ENCODE data around the gene GASK1A.
A peak's percentile ranks its signal among the peaks of the same experiment; 100 is the strongest.

GASK1A gene

GRCh38 chr3:43094851-43095250 lies 115.7 kb downstream of the GASK1A start:
- DNase-seq = no peak

GRCh38 chr3:43095370-43095769 lies 116.3 kb downstream of the GASK1A start:
- DNase-seq = no peak

GRCh38 chr3:43096761-43097160 lies 117.7 kb downstream of the GASK1A start:
- no peak for DNase-seq

GRCh38 chr3:43097400-43098080 lies 118.4 kb downstream of the GASK1A start:
- no peak for DNase-seq

GRCh38 chr3:43098761-43099160 lies 119.7 kb downstream of the GASK1A start:
- no peak for DNase-seq

GRCh38 chr3:43102773-43103480 lies 123.8 kb downstream of the GASK1A start:
- DNase-seq = no peak

- DNase-seq = no peak
Observed at GRCh38 chr3:43104039-43104438, 124.9 kb downstream of the GASK1A start.

GRCh38 chr3:43104660-43105595 lies 125.8 kb downstream of the GASK1A start:
- peak; percentile 9 for DNase-seq

GRCh38 chr3:43105596-43106292 lies 126.6 kb downstream of the GASK1A start, which contains the start of gene POMGNT2:
POMGNT2 (minus strand) TSS chr3:43106079; CDS start chr3:43081431, 24,648 bp downstream.
- DNase-seq = peak; percentile 93

GRCh38 chr3:43106293-43106628 lies 127.2 kb downstream of the GASK1A start:
- DNase-seq = no peak

All from activated CD4-positive, alpha-beta T cell treated with anti-CD3 and anti-CD28 coated beads, Interleukin-10, Interleukin-2, amounts not matched to agents 100 ng/mL and 50 ng/mL, durations not matched to agents 16 hours and 8 hours (primary cell).